Liver (tissue), 9 donors: ENCODE measurements around the gene LRRD1. TPM values are rescaled to one million over a fixed set of nuclear protein-coding genes. Genes with fewer than 3 reads are reported as not detected.

Experiments used
- DNase-seq: peaks from one replicate; pipeline ENCODE4 v3.0.0-alpha.2; 2017; ENCODE audit warnings: low spot score
- H3K27ac ChIP-seq, 2 donors: one replicate each; pipeline ENCODE4 v1.7.0; 2013; ENCODE audit warnings: inconsistent platforms in 2 of 2, low read length in 2 of 2, control low read depth in 1 of 2, low read depth in 1 of 2, mild to moderate bottlenecking in 1 of 2
- H3K27me3 ChIP-seq, 4 donors: one replicate each; pipeline versions ENCODE4 v1.6.1 to v1.7.0; 2013; ENCODE audit warnings: low read length in 3 of 4, inconsistent platforms in 1 of 4, mild to moderate bottlenecking in 1 of 4, moderate library complexity in 1 of 4; ENCODE audit not compliant: control insufficient read depth in 4 of 4, insufficient read depth in 4 of 4
- H3K36me3 ChIP-seq, 4 donors: one replicate each; pipeline versions ENCODE4 v1.6.1 to v1.7.0; 2013; ENCODE audit warnings: low read length in 3 of 4, mild to moderate bottlenecking in 3 of 4, low read depth in 1 of 4, moderate library complexity in 1 of 4; ENCODE audit not compliant: control insufficient read depth in 4 of 4, insufficient read depth in 3 of 4
- H3K4me1 ChIP-seq, 4 donors: one replicate each; pipeline versions ENCODE4 v1.6.1 to v1.7.0; 2013; ENCODE audit warnings: low read length in 3 of 4, mild to moderate bottlenecking in 3 of 4, moderate library complexity in 1 of 4; ENCODE audit not compliant: control insufficient read depth in 4 of 4, insufficient read depth in 4 of 4
- H3K4me3 ChIP-seq, 3 donors: one replicate each; pipeline versions ENCODE4 v1.6.1 to v1.7.0; 2013; ENCODE audit warnings: low read length in 3 of 3, control low read depth in 1 of 3, low read depth in 1 of 3, mild to moderate bottlenecking in 1 of 3
- H3K9ac ChIP-seq, 2 donors: one replicate each; pipeline ENCODE4 v1.7.0; 2013; ENCODE audit warnings: low read length in 2 of 2, mild to moderate bottlenecking in 2 of 2, moderate library complexity in 2 of 2, control low read depth in 1 of 2, low read depth in 1 of 2
- H3K9me3 ChIP-seq, 4 donors: one replicate each; pipeline versions ENCODE4 v1.6.1 to v1.7.0; 2013; ENCODE audit warnings: low read length in 3 of 4; ENCODE audit not compliant: control insufficient read depth in 4 of 4
- EGR1 ChIP-seq, 2 donors: IDR thresholded peaks; 2 replicates each; pipeline ENCODE4 v1.6.1; 2016 to 2018; ENCODE audit warnings: antibody characterized with exemption in 2 of 2, low read depth in 2 of 2
- FOXA1 ChIP-seq: IDR thresholded peaks from 2 replicates; pipeline ENCODE4 v1.6.1; 2016; ENCODE audit warnings: antibody characterized with exemption
- FOXA2 ChIP-seq: IDR thresholded peaks from 2 replicates; pipeline ENCODE4 v1.6.1; 2016; ENCODE audit warnings: antibody characterized with exemption
- HNF4A ChIP-seq, 2 donors: conservative IDR thresholded peaks; 2 replicates each; pipeline ENCODE4 v1.6.1; 2016; ENCODE audit warnings: antibody characterized with exemption in 2 of 2, mild to moderate bottlenecking in 2 of 2
- HNF4G ChIP-seq: IDR thresholded peaks from 2 replicates; pipeline ENCODE4 v1.6.1; 2016; ENCODE audit warnings: antibody characterized with exemption
- JUND ChIP-seq, 2 donors: IDR thresholded peaks; 2 replicates each; pipeline ENCODE4 v1.6.1; 2016; ENCODE audit warnings: antibody characterized with exemption in 2 of 2
- NR2F2 ChIP-seq: IDR thresholded peaks from 2 replicates; pipeline ENCODE4 v1.6.1; 2016; ENCODE audit warnings: antibody characterized with exemption
- RAD21 ChIP-seq, 2 donors: IDR thresholded peaks; 2 replicates each; pipeline ENCODE4 v1.6.1; 2016; ENCODE audit warnings: antibody characterized with exemption in 2 of 2, mild to moderate bottlenecking in 2 of 2
- RXRA ChIP-seq, 2 donors: IDR thresholded peaks; 2 replicates each; pipeline ENCODE4 v1.6.1; 2017 to 2018; ENCODE audit warnings: antibody characterized with exemption in 2 of 2, mild to moderate bottlenecking in 1 of 2
- SP1 ChIP-seq: IDR thresholded peaks from 2 replicates; pipeline ENCODE4 v1.6.1; 2018; ENCODE audit warnings: antibody characterized with exemption, mild to moderate bottlenecking
- TAF1 ChIP-seq: conservative IDR thresholded peaks from 2 replicates; pipeline ENCODE4 v1.6.1; 2016; ENCODE audit warnings: antibody characterized with exemption, mild to moderate bottlenecking
- YY1 ChIP-seq: IDR thresholded peaks from 2 replicates; pipeline ENCODE4 v1.6.1; 2016; ENCODE audit warnings: antibody characterized with exemption, mild to moderate bottlenecking
- WGBS: extraction: QIAGEN DNeasy Blood & Tissue Kit; methylation state at CpG from one replicate; pipeline ENCODE4 v1.1.7; 2013; 5-methylcytosine and 5-hydroxymethylcytosine counted together
- polyA plus RNA-seq, 2 donors: library from polyadenylated mRNA; stranded (reverse) in 1 of 2; unstranded in 1 of 2; fragments of 200-250 nt in 1 of 2; fragments of >200 nt in 1 of 2; fragmentation: Nextera tagmentation in 1 of 2; extraction: Ambion mirVana in 1 of 2; gene quantifications; one replicate each; pipeline versions ENCODE4 v1.2.1 to v1.2.3, GENCODE V29; 2013 to 2015
- total RNA-seq, 2 donors: library from RNA; depleted of rRNA; stranded (reverse); fragments of >200 nt; gene quantifications; one replicate each; pipeline ENCODE4 v1.2.3, GENCODE V29; 2014
- TF ChIP-seq, protein P1 (sequence below): IDR thresholded peaks from 2 replicates; pipeline ENCODE4 v1.6.1; 2016; ENCODE audit warnings: antibody characterized with exemption, mild to moderate bottlenecking
- TF ChIP-seq, protein P2 (sequence below): IDR thresholded peaks from 2 replicates; pipeline ENCODE4 v1.6.1; 2016; ENCODE audit warnings: antibody characterized with exemption
- TF ChIP-seq, protein P3 (sequence below): fragments of 150-350 bp; IDR thresholded peaks from 2 replicates; pipeline ENCODE4 v1.5.1; 2017; ENCODE audit warnings: improper control_type of control experiment, low read depth, low read length; ENCODE audit not compliant: missing input control
- donor health status: healthy.
- donor health status: healthy.
- donor health status: healthy.
- donor health status: healthy.
- donor health status: healthy.

LRRD1 gene
- total and polyA plus RNA-seq, 4 donors = not detected

DNA sequence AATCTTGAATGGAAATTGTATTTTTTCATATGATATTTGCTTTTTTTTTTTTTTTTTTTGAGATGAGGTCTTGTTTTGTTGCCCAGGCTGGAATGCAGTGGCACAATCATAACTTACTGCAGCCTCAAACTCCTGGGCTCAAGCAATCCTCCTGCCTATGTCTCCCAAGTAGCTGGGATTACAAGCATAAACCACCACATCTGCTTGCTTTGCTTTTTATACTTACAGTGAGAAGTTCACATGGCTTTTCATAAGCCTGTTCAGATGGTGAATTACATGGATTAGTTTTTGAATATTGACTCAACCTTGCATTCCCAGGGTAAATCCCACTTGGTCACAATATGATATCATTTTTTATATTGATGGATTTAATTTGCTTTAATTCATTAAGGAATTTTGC lies 22.0 kb downstream of the LRRD1 start:
- TF ChIP-seq EGR1 (IDR thresholded peaks at IDR 0.05; ENCODE audit: low read depth in 2 of 2) = no peak
- TF ChIP-seq FOXA2 = no peak
- TF ChIP-seq, protein P1, sequence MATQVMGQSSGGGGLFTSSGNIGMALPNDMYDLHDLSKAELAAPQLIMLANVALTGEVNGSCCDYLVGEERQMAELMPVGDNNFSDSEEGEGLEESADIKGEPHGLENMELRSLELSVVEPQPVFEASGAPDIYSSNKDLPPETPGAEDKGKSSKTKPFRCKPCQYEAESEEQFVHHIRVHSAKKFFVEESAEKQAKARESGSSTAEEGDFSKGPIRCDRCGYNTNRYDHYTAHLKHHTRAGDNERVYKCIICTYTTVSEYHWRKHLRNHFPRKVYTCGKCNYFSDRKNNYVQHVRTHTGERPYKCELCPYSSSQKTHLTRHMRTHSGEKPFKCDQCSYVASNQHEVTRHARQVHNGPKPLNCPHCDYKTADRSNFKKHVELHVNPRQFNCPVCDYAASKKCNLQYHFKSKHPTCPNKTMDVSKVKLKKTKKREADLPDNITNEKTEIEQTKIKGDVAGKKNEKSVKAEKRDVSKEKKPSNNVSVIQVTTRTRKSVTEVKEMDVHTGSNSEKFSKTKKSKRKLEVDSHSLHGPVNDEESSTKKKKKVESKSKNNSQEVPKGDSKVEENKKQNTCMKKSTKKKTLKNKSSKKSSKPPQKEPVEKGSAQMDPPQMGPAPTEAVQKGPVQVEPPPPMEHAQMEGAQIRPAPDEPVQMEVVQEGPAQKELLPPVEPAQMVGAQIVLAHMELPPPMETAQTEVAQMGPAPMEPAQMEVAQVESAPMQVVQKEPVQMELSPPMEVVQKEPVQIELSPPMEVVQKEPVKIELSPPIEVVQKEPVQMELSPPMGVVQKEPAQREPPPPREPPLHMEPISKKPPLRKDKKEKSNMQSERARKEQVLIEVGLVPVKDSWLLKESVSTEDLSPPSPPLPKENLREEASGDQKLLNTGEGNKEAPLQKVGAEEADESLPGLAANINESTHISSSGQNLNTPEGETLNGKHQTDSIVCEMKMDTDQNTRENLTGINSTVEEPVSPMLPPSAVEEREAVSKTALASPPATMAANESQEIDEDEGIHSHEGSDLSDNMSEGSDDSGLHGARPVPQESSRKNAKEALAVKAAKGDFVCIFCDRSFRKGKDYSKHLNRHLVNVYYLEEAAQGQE = no peak

DNA sequence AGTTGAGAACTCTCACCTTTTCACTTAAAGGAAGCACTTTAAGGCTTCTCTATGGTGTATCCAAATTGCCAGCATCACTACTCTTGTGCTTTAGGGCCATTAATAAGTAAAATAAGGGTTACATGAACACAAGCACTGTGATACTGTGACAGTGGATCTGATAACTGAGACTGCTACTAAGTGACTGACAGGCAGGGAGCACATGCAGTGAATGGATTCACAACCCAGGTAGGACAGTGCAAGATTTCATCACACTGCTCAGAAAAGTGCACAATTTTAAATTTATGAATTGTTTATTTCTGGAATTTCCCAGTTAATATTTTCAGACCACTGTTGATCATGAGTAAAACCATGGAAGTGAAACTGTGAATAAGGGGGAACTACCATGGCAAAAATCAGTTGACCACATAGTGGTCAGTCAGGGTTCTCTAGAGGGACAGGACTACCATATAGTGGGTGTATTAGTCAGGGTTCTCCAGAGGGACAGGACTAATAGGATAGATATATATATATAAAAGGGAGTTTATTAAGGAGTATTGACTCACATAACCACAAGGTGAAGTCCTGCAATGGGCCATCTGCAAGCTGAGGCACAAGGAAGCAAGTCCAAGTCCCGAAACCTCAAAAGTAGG lies 23.7 kb downstream of the LRRD1 start:
- Histone ChIP-seq H3K4me1 (no peaks in the 10 kb centered on the region), H3K9me3 (no peaks in the 10 kb centered on the region), H3K4me3 (no peak overlapping the region), H3K36me3 (no peaks in the 10 kb centered on the region), H3K9ac (no peak overlapping the region), H3K27ac (no peak overlapping the region), H3K27me3 (no peaks in the 10 kb centered on the region)
- no peak for TF ChIP-seq EGR1 (IDR thresholded peaks at IDR 0.05; ENCODE audit: low read depth in 2 of 2)
- TF ChIP-seq RAD21 (IDR thresholded peaks at IDR 0.05) = no peak
- no peak for TF ChIP-seq NR2F2
- no peak for TF ChIP-seq HNF4G
- TF ChIP-seq FOXA2 = no peak
- TF ChIP-seq, protein P1 = no peak
- TF ChIP-seq JUND (IDR thresholded peaks at IDR 0.05) = no peak
- no peak for TF ChIP-seq HNF4A (conservative IDR thresholded peaks at IDR 0.05)
- no peak for TF ChIP-seq SP1
- WGBS = 100% methylated on average over 1 of the region's 1 CpG
- DNase-seq = no peak

More for the DNA sequence above, 22.0 kb downstream of the LRRD1 start:
- Histone ChIP-seq H3K27me3 (no peaks in the 10 kb centered on the region), H3K9ac (no peak overlapping the region), H3K4me3 (no peak overlapping the region), H3K9me3 (no peaks in the 10 kb centered on the region), H3K4me1 (no peaks in the 10 kb centered on the region), H3K36me3 (no peaks in the 10 kb centered on the region), H3K27ac (no peak overlapping the region)
- no peak for DNase-seq

DNA sequence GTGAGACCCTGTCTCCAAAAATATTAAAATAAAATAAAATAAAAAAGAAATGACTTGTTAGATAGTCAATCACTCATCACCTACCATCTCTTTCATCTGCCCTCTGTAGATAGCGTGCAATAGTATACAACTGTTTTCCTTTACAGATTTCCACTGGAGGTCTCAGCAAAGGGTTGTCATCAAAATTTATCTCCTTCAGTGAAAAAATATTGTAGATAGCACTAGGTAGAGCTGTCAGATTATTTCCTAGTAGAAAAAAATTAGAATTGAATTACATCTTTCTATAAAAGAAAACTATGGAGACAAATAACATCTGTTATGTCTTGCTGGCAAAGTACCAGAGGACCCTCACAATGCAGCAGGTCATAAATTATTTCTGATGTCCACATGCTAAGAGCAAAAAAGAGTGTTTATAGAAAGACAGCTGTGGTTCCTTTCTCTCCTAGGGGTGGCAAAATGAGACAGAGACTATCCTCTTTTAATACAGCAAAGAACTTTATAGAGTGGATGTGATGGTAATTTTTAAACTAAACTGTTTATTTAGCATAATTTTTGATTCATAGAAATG lies 28.4 kb downstream of the LRRD1 start:
- no peak for DNase-seq
- 91% methylated on average over 1 of the region's 1 CpG for WGBS
- TF ChIP-seq RAD21 (IDR thresholded peaks at IDR 0.05) (no peak), YY1 (no peak), HNF4G (no peak), TAF1 (no peak), RXRA (IDR thresholded peaks at IDR 0.05) (no peak), FOXA2 (no peak), NR2F2 (no peak), EGR1 (IDR thresholded peaks at IDR 0.05; ENCODE audit: low read depth in 2 of 2) (no peak), SP1 (no peak), FOXA1 (no peak)
- TF ChIP-seq, protein P2, sequence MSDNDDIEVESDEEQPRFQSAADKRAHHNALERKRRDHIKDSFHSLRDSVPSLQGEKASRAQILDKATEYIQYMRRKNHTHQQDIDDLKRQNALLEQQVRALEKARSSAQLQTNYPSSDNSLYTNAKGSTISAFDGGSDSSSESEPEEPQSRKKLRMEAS = no peak
- TF ChIP-seq, protein P3, sequence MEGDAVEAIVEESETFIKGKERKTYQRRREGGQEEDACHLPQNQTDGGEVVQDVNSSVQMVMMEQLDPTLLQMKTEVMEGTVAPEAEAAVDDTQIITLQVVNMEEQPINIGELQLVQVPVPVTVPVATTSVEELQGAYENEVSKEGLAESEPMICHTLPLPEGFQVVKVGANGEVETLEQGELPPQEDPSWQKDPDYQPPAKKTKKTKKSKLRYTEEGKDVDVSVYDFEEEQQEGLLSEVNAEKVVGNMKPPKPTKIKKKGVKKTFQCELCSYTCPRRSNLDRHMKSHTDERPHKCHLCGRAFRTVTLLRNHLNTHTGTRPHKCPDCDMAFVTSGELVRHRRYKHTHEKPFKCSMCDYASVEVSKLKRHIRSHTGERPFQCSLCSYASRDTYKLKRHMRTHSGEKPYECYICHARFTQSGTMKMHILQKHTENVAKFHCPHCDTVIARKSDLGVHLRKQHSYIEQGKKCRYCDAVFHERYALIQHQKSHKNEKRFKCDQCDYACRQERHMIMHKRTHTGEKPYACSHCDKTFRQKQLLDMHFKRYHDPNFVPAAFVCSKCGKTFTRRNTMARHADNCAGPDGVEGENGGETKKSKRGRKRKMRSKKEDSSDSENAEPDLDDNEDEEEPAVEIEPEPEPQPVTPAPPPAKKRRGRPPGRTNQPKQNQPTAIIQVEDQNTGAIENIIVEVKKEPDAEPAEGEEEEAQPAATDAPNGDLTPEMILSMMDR = no peak

More for the DNA sequence above, 28.4 kb downstream of the LRRD1 start:
- no peaks in the 10 kb centered on the region for H3K4me1 ChIP-seq
- no peaks in the 10 kb centered on the region for H3K36me3 ChIP-seq
- no peak overlapping the region for H3K27ac ChIP-seq
- no peaks in the 10 kb centered on the region for H3K27me3 ChIP-seq
- H3K9me3 ChIP-seq = no peaks in the 10 kb centered on the region
- H3K4me3 ChIP-seq = no peak overlapping the region
- H3K9ac ChIP-seq = no peak overlapping the region
